ENCODE measurements around the gene CHAMP1.
A peak's percentile ranks its signal among the peaks of the same experiment; 100 is the strongest.

CHAMP1 gene, protein sequence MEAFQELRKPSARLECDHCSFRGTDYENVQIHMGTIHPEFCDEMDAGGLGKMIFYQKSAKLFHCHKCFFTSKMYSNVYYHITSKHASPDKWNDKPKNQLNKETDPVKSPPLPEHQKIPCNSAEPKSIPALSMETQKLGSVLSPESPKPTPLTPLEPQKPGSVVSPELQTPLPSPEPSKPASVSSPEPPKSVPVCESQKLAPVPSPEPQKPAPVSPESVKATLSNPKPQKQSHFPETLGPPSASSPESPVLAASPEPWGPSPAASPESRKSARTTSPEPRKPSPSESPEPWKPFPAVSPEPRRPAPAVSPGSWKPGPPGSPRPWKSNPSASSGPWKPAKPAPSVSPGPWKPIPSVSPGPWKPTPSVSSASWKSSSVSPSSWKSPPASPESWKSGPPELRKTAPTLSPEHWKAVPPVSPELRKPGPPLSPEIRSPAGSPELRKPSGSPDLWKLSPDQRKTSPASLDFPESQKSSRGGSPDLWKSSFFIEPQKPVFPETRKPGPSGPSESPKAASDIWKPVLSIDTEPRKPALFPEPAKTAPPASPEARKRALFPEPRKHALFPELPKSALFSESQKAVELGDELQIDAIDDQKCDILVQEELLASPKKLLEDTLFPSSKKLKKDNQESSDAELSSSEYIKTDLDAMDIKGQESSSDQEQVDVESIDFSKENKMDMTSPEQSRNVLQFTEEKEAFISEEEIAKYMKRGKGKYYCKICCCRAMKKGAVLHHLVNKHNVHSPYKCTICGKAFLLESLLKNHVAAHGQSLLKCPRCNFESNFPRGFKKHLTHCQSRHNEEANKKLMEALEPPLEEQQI

DNA sequence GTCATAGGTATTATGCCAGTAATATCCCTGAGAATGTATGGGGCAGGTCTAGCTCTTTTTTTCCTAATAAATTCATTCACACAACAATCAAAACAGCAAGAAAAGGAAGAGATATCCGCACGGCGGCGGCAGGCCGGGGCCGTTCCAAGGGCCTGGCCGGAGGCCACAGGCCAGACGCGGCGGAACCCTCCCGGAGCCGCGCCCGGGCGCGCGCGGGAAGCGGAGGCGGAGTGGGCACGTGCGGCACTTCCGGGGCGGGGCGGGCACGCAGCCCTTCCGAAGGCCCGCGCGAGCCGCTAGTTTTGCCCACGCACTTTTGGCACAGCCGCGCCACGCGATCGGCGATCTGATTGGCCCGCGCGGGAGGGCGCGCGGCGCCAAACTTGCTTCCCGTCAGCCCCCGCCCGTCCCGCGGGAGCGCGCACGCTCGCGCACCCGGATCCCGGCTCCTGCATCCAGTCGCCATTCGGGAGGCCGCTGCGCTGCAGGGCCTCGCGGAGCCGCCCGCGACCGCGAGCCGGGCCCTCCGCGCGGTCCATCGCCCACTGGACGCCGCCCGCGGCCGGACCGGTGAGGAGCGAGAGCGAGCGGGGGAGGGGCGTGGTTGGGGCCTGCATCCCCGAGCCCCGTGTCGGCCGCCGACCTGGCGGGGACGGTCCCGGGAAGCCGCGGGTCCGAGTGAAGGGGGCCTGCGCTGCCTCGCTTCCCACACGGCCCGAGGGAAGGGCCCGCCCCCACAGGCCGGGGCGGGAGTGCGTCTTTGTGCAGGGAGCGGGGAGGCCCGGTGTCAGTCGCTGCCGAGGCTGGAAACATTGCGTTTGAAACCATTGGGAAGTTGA lies at the start of gene CHAMP1:
CHAMP1 (plus strand) TSS at position 430 of the 839 bp plus-strand sequence. CDS start 9,340 bp downstream, outside the sequence.
- DNase-seq (ENCODE audit: low read depth in 2 of 2), result peak; percentile 95 to 98
- H3K4me3 ChIP-seq (replicated peaks in 1 of 2; ENCODE audit: low read depth in 2 of 2, low read length in 2 of 2), result peak within 1 kb of the TSS; percentile 56 to 72
- TF ChIP-seq, protein P1, sequence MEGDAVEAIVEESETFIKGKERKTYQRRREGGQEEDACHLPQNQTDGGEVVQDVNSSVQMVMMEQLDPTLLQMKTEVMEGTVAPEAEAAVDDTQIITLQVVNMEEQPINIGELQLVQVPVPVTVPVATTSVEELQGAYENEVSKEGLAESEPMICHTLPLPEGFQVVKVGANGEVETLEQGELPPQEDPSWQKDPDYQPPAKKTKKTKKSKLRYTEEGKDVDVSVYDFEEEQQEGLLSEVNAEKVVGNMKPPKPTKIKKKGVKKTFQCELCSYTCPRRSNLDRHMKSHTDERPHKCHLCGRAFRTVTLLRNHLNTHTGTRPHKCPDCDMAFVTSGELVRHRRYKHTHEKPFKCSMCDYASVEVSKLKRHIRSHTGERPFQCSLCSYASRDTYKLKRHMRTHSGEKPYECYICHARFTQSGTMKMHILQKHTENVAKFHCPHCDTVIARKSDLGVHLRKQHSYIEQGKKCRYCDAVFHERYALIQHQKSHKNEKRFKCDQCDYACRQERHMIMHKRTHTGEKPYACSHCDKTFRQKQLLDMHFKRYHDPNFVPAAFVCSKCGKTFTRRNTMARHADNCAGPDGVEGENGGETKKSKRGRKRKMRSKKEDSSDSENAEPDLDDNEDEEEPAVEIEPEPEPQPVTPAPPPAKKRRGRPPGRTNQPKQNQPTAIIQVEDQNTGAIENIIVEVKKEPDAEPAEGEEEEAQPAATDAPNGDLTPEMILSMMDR (IDR thresholded peaks at IDR 0.05; ENCODE audit: low read depth, low read length), result no peak

DNA sequence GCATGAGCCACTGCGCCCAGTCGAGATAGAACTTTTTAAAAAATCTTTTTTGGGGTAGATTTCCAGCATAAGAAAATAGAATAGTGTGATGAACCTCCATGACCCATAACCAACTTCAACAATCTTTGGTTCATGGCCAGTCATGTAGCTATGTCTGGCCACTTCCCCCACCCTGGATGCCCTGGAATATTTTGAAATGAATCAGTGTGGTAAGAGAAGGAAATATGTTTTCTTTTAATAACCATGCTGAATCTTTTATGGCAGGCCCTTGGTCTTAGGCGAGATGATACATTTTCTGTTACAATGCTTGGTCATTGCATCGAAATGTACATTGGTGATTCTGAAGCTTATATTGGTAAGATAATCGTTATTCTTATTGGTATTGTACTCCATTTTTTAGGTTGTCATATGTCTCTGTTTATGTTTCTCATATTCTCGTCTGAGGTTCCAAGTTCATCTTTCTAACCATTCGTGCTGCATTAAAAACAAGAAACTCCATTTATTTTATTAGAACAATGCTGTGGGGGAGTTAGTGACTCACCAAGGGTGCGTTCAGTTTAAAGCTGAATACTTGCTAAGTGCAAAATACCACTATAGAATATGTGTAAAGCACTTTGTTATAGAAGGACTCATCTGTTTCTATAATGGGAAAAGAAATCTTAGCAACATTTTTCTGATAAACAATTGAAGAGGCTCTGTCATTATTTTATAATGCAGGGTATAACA lies 49.3 kb upstream of the CHAMP1 start:
- TF ChIP-seq, protein P1 (IDR thresholded peaks at IDR 0.05; ENCODE audit: low read depth, low read length), result no peak
- no peak overlapping the region for H3K4me3 ChIP-seq (replicated peaks in 1 of 2; ENCODE audit: low read depth in 2 of 2, low read length in 2 of 2)
- peak in 1 of 2 donors; percentile 84 for DNase-seq (ENCODE audit: low read depth in 2 of 2)

DNA sequence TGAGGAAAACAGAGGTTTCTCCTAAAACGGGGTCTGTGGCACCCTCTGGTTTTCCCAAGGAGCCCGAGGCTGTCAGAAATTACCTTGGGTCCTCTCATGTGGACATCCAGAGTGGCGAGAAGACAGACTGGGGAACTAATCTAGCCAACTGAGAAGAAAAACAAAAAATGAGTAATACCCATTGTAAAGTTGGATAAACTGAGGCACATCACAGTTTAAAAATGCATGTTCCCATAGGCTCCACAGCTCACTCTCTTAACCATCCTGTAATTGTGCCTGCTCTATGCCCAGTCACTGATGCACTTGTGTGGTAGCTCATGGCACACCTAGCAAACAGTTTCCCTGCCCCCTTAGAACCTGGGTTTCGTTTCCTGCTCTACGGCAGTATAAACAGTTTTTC lies 48.1 kb upstream of the CHAMP1 start:
- H3K4me3 ChIP-seq (replicated peaks in 1 of 2; ENCODE audit: low read depth in 2 of 2, low read length in 2 of 2), result no peak overlapping the region
- no peak for DNase-seq (ENCODE audit: low read depth in 2 of 2)
- TF ChIP-seq, protein P1 (IDR thresholded peaks at IDR 0.05; ENCODE audit: low read depth, low read length), result no peak

DNA sequence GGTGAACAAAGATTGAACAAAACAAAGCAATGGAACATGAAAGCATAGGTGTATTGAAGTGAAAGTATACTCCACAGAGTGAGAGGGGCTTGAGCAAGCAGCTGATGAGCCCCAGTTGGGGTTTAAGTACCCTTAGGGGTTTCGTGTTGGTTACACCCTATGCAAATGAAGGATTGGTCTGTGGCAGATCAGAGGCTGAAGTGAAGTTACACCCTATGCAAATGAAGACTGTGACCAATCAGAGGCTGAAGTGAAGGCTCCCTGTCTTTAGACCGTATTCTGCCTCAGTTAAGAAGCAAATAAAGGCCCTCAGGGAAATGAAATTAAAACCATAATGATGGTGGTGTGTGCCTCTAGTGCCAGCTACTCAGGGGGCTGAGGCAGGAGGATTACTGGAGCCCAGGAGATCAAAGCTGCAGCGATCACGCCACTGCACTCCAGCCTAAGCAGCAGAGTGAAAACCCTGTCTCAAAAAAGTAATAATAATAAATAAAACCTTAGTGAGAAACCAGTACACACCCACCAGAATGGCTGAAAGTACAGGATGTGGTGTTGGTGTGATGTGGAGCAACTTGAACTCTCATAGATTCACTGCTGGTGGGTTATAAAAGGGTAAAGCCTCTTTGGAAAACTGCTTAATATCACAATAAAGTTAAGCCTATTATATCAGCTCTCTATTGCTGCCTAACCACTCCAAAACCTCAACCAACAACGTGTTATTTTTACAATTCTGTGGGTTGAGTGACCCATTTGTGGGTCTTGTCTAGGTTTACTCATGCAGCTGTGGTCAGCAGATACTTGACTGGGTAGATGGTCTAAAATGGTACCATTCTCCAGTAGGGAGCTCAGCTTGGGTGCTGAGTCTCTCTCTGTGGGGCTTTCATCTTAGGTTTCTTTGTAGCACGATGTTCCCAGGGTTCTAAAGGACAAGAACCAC lies 45.7 kb upstream of the CHAMP1 start:
- H3K4me3 ChIP-seq (replicated peaks in 1 of 2; ENCODE audit: low read depth in 2 of 2, low read length in 2 of 2), result no peak overlapping the region
- no peak for DNase-seq (ENCODE audit: low read depth in 2 of 2)
- TF ChIP-seq, protein P1 (IDR thresholded peaks at IDR 0.05; ENCODE audit: low read depth, low read length), result no peak

DNA sequence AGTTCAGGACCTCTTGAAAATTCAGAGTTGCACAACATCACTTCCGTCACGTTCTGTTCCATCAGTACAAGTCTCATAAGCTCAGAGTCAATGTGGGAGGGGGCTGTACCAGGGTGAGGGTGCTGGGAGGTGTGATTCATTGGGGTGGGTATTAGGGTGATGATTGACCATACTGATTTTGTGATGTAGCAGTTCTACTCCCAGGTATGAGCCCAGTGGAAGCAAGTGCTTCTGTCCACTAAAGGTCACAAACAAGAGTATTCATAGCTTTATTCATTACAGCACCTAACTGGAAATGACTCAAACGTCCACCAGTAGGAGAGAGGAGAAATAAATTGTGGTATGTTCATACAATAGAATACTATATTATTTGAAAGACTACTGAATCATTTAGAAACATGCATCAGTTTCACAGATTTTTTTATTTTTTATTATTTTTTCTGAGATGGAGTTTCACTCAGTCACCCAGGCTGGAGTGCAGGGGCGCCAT lies 45.0 kb upstream of the CHAMP1 start:
- no peak overlapping the region for H3K4me3 ChIP-seq (replicated peaks in 1 of 2; ENCODE audit: low read depth in 2 of 2, low read length in 2 of 2)
- TF ChIP-seq, protein P1 (IDR thresholded peaks at IDR 0.05; ENCODE audit: low read depth, low read length), result no peak
- DNase-seq (ENCODE audit: low read depth in 2 of 2), result no peak
